ENCODE results near the gene EPX.

EPX gene

GRCh38 chr17:58219007-58219788 lies 26.7 kb downstream of the EPX start, which contains the start of gene MKS1 (continued):
- no peak for TF ChIP-seq ZBTB49 (tag by site-specific recombination; IDR thresholded peaks at IDR 0.05; ENCODE audit: low read depth)
- TF ChIP-seq HOXD13 (CRISPR knock-in tag; IDR thresholded peaks at IDR 0.05; ENCODE audit: borderline replicate concordance), result no peak
- no peak for TF ChIP-seq ZNF423 (tag by site-specific recombination; IDR thresholded peaks at IDR 0.05)
- TF ChIP-seq REST (tag by site-specific recombination; IDR thresholded peaks at IDR 0.05), result no peak; the same call in none of the 2 replicates
- no peak for TF ChIP-seq ZNF202 (tag by site-specific recombination; IDR thresholded peaks at IDR 0.05; ENCODE audit: borderline replicate concordance)
- TF ChIP-seq ZNF548 (tag by site-specific recombination; IDR thresholded peaks at IDR 0.05), result no peak
- peak; percentile 94 for TF ChIP-seq CTCF (tag by site-specific recombination; IDR thresholded peaks at IDR 0.05)
- TF ChIP-seq ZNF266 (tag by site-specific recombination; IDR thresholded peaks at IDR 0.05; ENCODE audit: low read depth), result no peak
- TF ChIP-seq ZNF843 (tag by site-specific recombination; IDR thresholded peaks at IDR 0.05), result no peak
- no peak for TF ChIP-seq SCRT2 (tag by site-specific recombination; IDR thresholded peaks at IDR 0.05)
- 0 out of 2 replicates have a peak, but pooled peaks have one; percentile 16 for TF ChIP-seq ZNF518A (tag by site-specific recombination; conservative IDR thresholded peaks at IDR 0.05; ENCODE audit: low read depth)
- 0 out of 2 replicates have a peak, but pooled peaks have one; percentile 65 for TF ChIP-seq ZNF600 (tag by site-specific recombination; IDR thresholded peaks at IDR 0.05)
- TF ChIP-seq ZNF354C (tag by site-specific recombination; IDR thresholded peaks at IDR 0.05; ENCODE audit: borderline replicate concordance, low read depth), result no peak
- no peak; the same call in 1 of the 2 replicates for TF ChIP-seq ZFP69B (tag by site-specific recombination; IDR thresholded peaks at IDR 0.05)
- TF ChIP-seq ZNF791 (tag by site-specific recombination; IDR thresholded peaks at IDR 0.05), result no peak
- no peak for TF ChIP-seq ZNF623 (tag by site-specific recombination; IDR thresholded peaks at IDR 0.05)
- TF ChIP-seq YY1 (tag by site-specific recombination; IDR thresholded peaks at IDR 0.05), result peak; percentile 88
- 0 out of 2 replicates have a peak, but pooled peaks have one; percentile 32 for TF ChIP-seq ZNF629 (tag by site-specific recombination; IDR thresholded peaks at IDR 0.05)
- no peak for TF ChIP-seq MZF1 (tag by site-specific recombination; IDR thresholded peaks at IDR 0.05; ENCODE audit: borderline replicate concordance)
- peak; percentile 8; the same call in 1 of the 2 replicates for TF ChIP-seq ZSCAN4 (tag by site-specific recombination; IDR thresholded peaks at IDR 0.05)
- TF ChIP-seq ZNF274 (IDR thresholded peaks at IDR 0.05; ENCODE audit: low read length), result no peak
- no peak for TF ChIP-seq ZNF274 (tag by site-specific recombination; IDR thresholded peaks at IDR 0.05; ENCODE audit: borderline replicate concordance)
- no peak for TF ChIP-seq ZNF510 (tag by site-specific recombination; IDR thresholded peaks at IDR 0.05; ENCODE audit: insufficient replicate concordance)
- TF ChIP-seq GLIS2 (tag by site-specific recombination; IDR thresholded peaks at IDR 0.05), result no peak
